NCI-H345 treated with DMSO at 0.1 percent for 48 hours (cell line): Measurements from ENCODE around the gene FOXC1.
A peak's percentile ranks its signal among the peaks of the same experiment; 100 is the strongest.

ENCODE experiments used
- DNase-seq: peaks from one replicate; lab custom pipeline; 2025; ENCODE audit not compliant: unreplicated experiment; lab: John Stamatoyannopoulos, UW

Gene FOXC1

GRCh38 chr6:1584146-1584545 lies 25.6 kb upstream of the FOXC1 start:
- DNase-seq: no peak

- no peak for DNase-seq
These were observed 24.6 kb upstream of the FOXC1 start for GRCh38 chr6:1584996-1585668.

- DNase-seq: no peak
These were observed 24.1 kb upstream of the FOXC1 start for GRCh38 chr6:1585669-1586049.

GRCh38 chr6:1586256-1586655 lies 23.5 kb upstream of the FOXC1 start:
- DNase-seq: no peak

GRCh38 chr6:1586861-1587450 lies 22.8 kb upstream of the FOXC1 start:
- no peak for DNase-seq

- DNase-seq: no peak
These were observed 22.2 kb upstream of the FOXC1 start for GRCh38 chr6:1587546-1587945.

GRCh38 chr6:1587977-1588376 lies 21.7 kb upstream of the FOXC1 start:
- DNase-seq: no peak

GRCh38 chr6:1589208-1589607 lies 20.5 kb upstream of the FOXC1 start:
- no peak for DNase-seq

GRCh38 chr6:1590580-1590979 lies 19.1 kb upstream of the FOXC1 start:
- DNase-seq: no peak

GRCh38 chr6:1591243-1591642 lies 18.5 kb upstream of the FOXC1 start:
- no peak for DNase-seq

GRCh38 chr6:1591926-1592325 lies 17.8 kb upstream of the FOXC1 start:
- DNase-seq: no peak

- no peak for DNase-seq
These were observed 16.9 kb upstream of the FOXC1 start for GRCh38 chr6:1592852-1593251.

GRCh38 chr6:1593286-1593957 lies 16.3 kb upstream of the FOXC1 start:
- no peak for DNase-seq

GRCh38 chr6:1593958-1594314 lies 15.8 kb upstream of the FOXC1 start:
- DNase-seq: no peak

GRCh38 chr6:1594445-1595200 lies 15.1 kb upstream of the FOXC1 start:
- no peak for DNase-seq

GRCh38 chr6:1595271-1596087 lies 14.2 kb upstream of the FOXC1 start:
- no peak for DNase-seq

- DNase-seq: peak; percentile 11
These were observed 13.4 kb upstream of the FOXC1 start for GRCh38 chr6:1596088-1596852.

GRCh38 chr6:1597121-1597744 lies 12.5 kb upstream of the FOXC1 start:
- DNase-seq: no peak

GRCh38 chr6:1597924-1598323 lies 11.8 kb upstream of the FOXC1 start:
- no peak for DNase-seq

GRCh38 chr6:1598433-1598832 lies 11.3 kb upstream of the FOXC1 start:
- DNase-seq: no peak
